HG02678 (cell line): ENCODE data around the gene CARD11.

Experiments
- ATAC-seq: cut with Tn5 transposase; IDR thresholded peaks from one replicate; pipeline ENCODE4 v1.9.1; 2021; ENCODE audit warnings: mild to moderate bottlenecking, moderate library complexity; ENCODE audit not compliant: unreplicated experiment

Gene CARD11

DNA sequence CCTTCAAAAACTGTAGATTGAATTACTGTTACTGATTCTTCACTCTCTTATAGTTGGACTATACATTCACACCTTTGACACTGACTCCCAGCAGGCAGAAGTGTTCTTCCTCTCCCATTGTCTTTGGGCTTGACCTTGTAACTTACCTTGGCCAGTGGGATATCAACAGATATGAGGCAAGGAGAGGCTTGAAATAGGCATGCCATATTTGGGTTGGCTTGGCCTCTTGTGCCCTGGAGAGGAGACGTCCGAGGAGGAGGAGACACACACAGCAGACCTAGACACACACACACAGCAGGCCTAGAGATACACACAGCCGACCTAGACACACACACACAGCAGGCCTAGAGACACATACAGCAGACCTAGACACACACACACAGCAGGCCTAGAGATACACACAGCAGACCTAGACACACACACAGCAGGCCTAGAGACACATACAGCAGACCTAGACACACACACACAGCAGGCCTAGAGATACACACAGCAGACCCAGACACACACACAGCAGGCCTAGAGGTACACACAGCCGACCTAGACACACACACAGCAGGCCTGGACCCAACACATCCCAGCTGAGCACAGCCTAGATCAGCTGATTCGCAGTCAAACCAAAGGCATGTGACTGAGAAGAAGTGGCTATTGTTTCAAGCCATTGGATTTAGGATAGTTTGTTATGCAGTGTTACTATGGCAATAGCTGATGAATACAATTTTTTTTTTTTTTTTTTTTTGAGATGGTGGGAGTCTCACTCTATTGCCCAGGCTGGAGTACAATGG lies 187.1 kb downstream of the CARD11 start:
- no peak for ATAC-seq
